Subcutaneous abdominal adipose tissue (tissue), 5 donors: ENCODE results near the gene MTHFD1.

Experiments used
- H3K27ac ChIP-seq: one replicate; pipeline ENCODE4 v1.7.0; 2013; ENCODE audit warnings: low read depth, mild to moderate bottlenecking, inconsistent platforms, low read length, moderate library complexity
- H3K27me3 ChIP-seq, 5 donors: one replicate each; pipeline ENCODE4 v1.7.0; 2013; ENCODE audit warnings: low read length in 5 of 5, inconsistent platforms in 1 of 5; ENCODE audit not compliant: control insufficient read depth in 5 of 5, insufficient read depth in 4 of 5
- H3K36me3 ChIP-seq, 5 donors: one replicate each; pipeline ENCODE4 v1.7.0; 2013; ENCODE audit warnings: low read length in 5 of 5; ENCODE audit not compliant: control insufficient read depth in 5 of 5, insufficient read depth in 5 of 5
- H3K4me1 ChIP-seq, 5 donors: one replicate each; pipeline ENCODE4 v1.7.0; 2013; ENCODE audit warnings: low read length in 5 of 5, mild to moderate bottlenecking in 3 of 5, moderate library complexity in 1 of 5; ENCODE audit not compliant: control insufficient read depth in 5 of 5, insufficient read depth in 5 of 5
- H3K4me3 ChIP-seq, 5 donors: one replicate each; pipeline ENCODE4 v1.7.0; 2013; ENCODE audit warnings: low read length in 5 of 5, low read depth in 1 of 5
- H3K9ac ChIP-seq, 5 donors: one replicate each; pipeline ENCODE4 v1.7.0; 2013; ENCODE audit warnings: low read length in 5 of 5, mild to moderate bottlenecking in 4 of 5, moderate library complexity in 3 of 5
- H3K9me3 ChIP-seq, 5 donors: one replicate each; pipeline ENCODE4 v1.7.0; 2013; ENCODE audit warnings: low read length in 5 of 5; ENCODE audit not compliant: control insufficient read depth in 5 of 5
- donor health status: healthy.
- donor health status: healthy.
- donor health status: healthy.
- donor health status: healthy.
- donor health status: healthy.

Gene MTHFD1

DNA sequence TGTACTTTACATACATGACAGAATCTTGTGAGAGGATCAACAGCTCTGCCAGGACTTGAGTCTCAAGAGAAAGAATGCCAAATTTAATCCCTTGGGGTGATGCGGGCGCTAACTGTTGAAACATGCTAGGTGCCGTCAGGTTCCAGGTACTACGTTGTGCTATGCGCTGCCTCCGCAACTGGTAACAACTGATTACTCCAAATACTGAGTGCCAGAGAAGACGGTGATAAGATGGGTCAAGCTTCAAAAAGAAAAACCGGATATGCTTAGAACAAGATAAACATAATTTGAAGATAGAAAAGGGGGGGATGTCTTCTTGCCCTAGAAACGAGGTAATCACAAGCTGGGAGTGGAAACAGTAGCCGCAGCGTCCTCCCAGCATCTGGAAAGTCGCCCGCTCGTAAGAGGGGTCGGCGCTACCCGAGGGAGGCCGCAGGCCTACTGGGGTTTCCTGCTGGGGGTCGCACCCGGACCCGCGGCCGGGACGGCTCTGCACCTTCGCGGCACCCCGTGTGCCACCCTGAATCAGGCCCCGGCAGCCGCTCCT lies 114.8 kb downstream of the MTHFD1 start:
- H3K27me3 ChIP-seq = no peaks in the 10 kb centered on the region
- H3K9ac ChIP-seq = peak overlapping the region; percentile 60 to 97 (median 94)
- peak overlapping the region; percentile 78 to 94 (median 91) for H3K4me3 ChIP-seq
- no peaks in the 10 kb centered on the region for H3K36me3 ChIP-seq
- H3K4me1 ChIP-seq = peaks cover 7 to 57% (median 48%) of the 10 kb centered on the region in 5 donors
- H3K27ac ChIP-seq = peak overlapping the region; percentile 99
- H3K9me3 ChIP-seq = no peaks in the 10 kb centered on the region

DNA sequence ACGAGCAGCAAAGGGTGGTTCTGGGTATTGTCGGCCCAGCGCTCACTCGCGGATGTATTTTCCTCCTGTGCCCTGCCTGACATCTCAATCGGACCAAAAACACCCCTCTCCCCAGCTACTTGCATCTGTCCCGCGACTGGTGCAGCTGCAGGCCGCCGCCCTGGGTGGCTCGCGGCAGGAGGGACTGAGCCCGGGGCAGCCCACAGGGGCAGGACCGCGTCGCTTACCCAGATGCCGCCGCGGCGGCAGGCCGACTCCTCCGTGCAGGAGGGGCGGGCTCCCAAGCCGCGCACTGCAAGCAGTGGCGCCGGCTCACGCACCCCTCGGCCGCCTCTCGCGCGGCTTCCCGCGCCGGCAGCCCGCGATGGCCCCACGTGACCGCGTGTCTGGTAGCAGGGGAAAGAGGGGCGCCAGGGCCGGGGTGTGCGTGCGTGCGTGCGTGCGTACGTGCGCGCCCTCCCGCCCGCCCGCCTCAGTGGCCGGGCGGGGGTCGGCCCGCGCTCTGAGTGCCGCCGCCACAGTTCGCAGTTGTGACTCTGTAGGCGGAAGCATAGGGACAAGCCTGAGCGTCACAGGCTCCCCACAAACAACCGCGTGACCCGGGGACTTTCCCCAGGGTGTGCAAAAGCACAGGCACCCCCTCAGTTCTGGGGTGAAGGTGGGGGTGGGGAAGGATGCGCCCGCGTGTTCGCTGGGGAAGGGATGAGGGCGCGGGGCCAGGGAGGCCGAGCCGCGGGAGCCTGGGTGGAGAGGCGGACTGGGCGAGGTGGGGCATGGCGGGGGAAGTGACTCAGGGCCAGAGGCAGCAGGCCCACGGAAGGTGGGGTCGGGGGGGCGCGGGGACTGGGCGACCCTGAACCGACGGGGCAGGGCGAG lies 115.5 kb downstream of the MTHFD1 start, which contains the start of gene ZBTB25:
ZBTB25 (minus strand) TSS at position 405 of the 876 bp plus-strand sequence. CDS start 13,305 bp downstream, outside the sequence.
- Histone ChIP-seq H3K9ac (peak within 1 kb of the TSS; percentile 60 to 97 (median 94)), H3K27ac (peak within 1 kb of the TSS; percentile 99), H3K36me3 (no peaks in the 10 kb centered on the region), H3K9me3 (no peaks in the 10 kb centered on the region), H3K4me1 (peaks cover 7 to 61% (median 48%) of the 10 kb centered on the region in 5 donors), H3K4me3 (peak within 1 kb of the TSS; percentile 78 to 94 (median 91)), H3K27me3 (no peaks in the 10 kb centered on the region)

DNA sequence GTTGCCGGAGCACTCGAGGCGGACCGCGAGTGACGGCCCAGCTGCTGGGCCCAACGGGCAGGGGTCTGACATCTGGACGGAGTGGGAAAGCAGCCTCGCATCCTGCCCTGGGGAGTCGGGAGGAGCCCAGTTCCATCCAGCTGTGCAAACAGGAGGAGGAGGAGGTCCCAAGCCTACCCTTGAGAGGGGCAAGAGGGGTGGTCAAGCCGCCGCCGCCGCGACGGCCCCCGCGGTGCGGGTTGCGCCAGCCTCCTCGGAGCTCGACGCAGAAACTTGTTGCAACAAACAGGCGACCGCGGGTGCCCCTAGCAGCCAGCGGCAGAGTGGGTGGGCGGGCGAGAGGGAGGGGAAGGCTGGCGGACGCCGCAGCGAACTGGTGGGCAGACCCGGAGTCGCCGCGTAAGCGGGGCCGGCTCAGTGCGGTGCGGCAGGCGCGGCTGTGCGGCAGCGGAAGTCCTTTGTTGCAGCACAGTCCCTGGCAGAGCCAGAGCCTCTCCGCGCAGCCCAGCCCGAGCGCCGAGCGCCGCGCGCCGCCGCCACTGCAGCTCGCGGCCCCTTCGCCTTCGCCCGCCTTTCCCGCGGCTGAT lies 116.2 kb downstream of the MTHFD1 start, which contains the start of gene ZBTB1:
ZBTB1 (plus strand) TSS at position 461 of the 587 bp plus-strand sequence. CDS start 16,735 bp downstream, outside the sequence.
- Histone ChIP-seq H3K27ac (peak within 1 kb of the TSS; percentile 99), H3K4me1 (peaks cover 7 to 65% (median 48%) of the 10 kb centered on the region in 5 donors), H3K9ac (peak within 1 kb of the TSS; percentile 75 to 97 (median 92)), H3K4me3 (peak within 1 kb of the TSS; percentile 82 to 94 (median 92)), H3K36me3 (no peaks in the 10 kb centered on the region), H3K9me3 (no peaks in the 10 kb centered on the region), H3K27me3 (no peaks in the 10 kb centered on the region)

DNA sequence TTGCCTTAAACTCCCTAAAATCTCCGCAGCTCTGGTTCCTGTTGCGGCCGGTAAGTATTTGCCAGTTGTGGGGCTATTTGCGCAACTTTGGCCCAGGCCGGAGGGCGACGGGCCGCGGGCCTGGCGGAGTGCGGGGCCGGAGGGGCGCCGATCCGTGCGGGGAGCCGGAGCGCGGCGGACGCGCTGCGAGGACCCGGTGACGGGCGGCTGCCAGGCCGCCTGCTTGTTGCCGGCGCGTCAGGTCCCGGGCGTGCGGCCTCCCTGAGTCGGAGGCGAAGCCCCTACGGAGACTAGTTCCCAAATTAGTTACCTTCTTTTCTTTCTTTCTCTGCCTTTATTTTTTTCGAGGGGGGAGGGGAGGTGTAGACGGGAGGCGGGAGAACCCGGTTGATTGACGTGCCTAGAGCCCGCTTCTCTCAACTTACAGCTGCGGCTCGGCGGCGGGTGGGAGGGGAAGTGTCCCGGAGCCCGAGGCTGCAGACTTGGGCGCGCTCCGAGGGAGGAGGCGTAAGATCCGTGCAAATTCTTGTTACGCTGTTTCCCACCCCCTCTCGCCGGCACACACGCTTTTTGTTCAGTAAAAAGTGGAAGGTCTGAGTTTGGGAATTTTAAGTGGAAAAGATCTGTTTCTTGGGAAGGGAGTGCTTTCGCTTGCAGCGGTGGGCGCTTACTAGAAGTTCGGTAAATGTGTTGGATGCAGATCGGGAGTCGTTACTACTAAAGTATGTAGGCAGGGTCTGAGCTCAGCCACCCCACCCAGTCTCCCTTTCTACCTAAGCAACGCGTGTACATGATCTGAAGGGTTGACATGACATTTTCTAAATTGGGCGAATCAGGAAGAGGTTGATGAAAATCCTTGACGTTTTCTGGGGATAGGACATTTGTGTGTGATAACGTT lies 117.0 kb downstream of the MTHFD1 start:
- Histone ChIP-seq H3K9me3 (no peaks in the 10 kb centered on the region), H3K36me3 (no peaks in the 10 kb centered on the region), H3K27ac (peak overlapping the region; percentile 99), H3K4me3 (peak overlapping the region; percentile 82 to 94 (median 92)), H3K4me1 (peaks cover 7 to 65% (median 48%) of the 10 kb centered on the region in 5 donors), H3K9ac (peak overlapping the region; percentile 75 to 97 (median 90)), H3K27me3 (no peaks in the 10 kb centered on the region)

DNA sequence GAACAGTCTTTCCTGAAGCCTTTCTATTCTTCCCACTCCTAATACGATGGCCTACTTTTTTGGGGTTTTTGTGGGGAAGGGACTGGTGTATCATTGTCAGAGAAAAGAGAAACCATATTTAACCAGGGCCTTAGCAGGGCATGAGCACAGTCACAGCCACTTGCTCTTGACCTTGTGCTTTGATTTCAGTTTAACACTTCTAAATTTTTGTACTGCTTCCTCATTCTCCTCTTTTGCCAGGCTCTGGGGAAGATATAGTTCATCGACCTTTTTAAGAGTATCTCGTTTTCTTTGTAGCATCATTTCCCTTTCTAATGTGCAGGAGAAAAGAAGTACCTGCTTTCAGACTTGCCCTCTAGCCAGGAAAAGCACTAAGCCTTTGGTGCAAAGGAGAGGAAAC lies 118.6 kb downstream of the MTHFD1 start:
- Histone ChIP-seq H3K4me1 (peaks cover 7 to 73% (median 51%) of the 10 kb centered on the region in 5 donors), H3K27ac (peak overlapping the region; percentile 99), H3K36me3 (no peaks in the 10 kb centered on the region), H3K27me3 (no peaks in the 10 kb centered on the region), H3K4me3 (peak overlapping the region in 2 of 5 donors; percentile 9 to 52), H3K9me3 (no peaks in the 10 kb centered on the region), H3K9ac (peak overlapping the region in 3 of 5 donors; percentile 0 to 61 (median 39))

DNA sequence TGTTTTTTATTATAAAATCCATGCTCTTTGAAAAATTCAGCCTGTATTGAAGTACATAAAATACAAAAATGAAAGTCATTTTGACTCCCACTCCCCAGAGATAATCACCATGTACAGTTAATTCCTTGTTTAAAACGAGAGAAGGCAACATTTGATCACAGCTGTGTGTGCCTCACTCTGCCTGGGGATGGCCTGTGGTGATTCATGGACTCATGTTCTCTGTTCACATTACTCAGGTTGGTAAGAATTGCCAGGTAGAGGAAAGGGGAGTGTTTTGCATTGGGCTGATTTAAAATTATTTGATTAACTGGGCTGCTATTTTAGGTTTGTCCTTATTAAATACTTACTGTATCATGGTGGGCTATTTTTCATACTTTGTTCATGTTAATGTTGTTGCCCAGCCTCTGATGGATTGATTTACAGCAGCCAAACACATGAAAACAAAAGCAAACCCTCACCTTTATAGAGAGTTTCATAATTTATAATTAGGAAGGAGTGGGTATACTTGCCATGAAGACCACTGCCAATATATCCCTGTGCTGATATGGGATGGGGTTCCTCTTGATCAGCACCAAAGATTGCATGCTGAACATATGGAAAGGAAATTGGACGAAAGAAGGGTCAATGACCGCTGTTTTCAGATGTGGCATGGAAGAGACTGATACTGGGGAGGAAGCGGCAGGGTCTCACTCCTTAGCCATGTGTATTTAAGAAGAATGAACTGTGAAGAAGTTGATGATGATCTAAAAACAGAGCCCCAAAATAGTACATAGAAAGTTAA lies 119.4 kb downstream of the MTHFD1 start:
- no peaks in the 10 kb centered on the region for H3K9me3 ChIP-seq
- H3K36me3 ChIP-seq = no peaks in the 10 kb centered on the region
- H3K9ac ChIP-seq = peak overlapping the region in 1 of 5 donors; percentile 26
- no peak overlapping the region for H3K4me3 ChIP-seq
- H3K27me3 ChIP-seq = no peaks in the 10 kb centered on the region
- H3K27ac ChIP-seq = peak overlapping the region; percentile 99
- H3K4me1 ChIP-seq = peaks cover 5 to 68% (median 49%) of the 10 kb centered on the region in 5 donors

DNA sequence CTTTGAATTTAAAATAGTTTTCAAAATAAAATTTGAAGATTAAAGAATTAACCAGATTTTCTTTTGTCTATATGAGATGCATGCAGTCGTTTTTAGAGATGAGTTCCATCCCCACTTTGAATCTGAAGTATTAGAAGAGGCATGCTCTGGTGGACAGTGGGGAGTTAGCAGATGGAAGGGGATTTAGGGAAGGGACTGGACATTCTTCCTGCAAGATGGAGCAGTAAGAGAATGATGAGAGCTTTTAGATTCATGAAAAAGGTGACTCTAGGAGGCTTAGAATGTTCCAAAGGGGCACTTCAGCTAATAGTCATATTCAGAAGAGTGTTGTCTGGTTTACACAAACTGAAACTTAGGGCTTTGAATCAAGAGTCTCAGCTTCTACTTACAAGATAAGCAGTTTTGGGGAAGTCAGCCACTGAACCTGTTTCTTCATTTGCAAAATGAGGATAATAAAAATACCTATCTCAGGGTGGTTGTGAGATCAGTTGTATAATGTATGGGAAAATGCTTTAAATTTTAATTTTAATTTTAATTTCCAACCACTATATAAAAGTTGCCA lies 120.1 kb downstream of the MTHFD1 start:
- Histone ChIP-seq H3K9me3 (no peaks in the 10 kb centered on the region), H3K9ac (no peak overlapping the region), H3K36me3 (no peaks in the 10 kb centered on the region), H3K27ac (peak overlapping the region; percentile 99), H3K4me3 (no peak overlapping the region), H3K27me3 (no peaks in the 10 kb centered on the region), H3K4me1 (peaks cover 3 to 61% (median 44%) of the 10 kb centered on the region in 5 donors)

DNA sequence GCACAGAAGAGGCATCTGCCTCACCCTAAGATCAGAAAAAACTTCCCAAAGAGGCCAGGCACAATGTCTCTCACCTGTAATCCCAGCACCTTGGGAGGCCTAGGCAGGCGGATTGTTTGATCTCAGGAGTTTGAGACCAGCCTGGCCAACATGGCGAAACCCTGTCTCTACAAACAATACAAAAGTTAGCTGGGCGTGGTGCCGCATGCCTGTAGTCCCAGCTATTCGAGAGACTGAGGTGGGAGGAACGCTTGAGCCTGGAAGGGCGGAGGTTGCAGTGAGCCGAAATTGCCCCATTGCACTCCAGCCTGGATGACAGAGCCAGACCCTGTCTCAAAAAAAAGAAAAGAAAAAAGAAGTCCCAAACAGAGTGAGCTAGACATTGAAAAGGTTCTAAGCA lies 120.9 kb downstream of the MTHFD1 start:
- Histone ChIP-seq H3K9me3 (no peaks in the 10 kb centered on the region), H3K36me3 (no peaks in the 10 kb centered on the region), H3K27ac (no peak overlapping the region), H3K4me3 (no peak overlapping the region), H3K27me3 (no peaks in the 10 kb centered on the region), H3K4me1 (peaks cover 3 to 60% (median 44%) of the 10 kb centered on the region in 5 donors), H3K9ac (no peak overlapping the region)
